ENCODE data around the gene LSM3.

DNA sequence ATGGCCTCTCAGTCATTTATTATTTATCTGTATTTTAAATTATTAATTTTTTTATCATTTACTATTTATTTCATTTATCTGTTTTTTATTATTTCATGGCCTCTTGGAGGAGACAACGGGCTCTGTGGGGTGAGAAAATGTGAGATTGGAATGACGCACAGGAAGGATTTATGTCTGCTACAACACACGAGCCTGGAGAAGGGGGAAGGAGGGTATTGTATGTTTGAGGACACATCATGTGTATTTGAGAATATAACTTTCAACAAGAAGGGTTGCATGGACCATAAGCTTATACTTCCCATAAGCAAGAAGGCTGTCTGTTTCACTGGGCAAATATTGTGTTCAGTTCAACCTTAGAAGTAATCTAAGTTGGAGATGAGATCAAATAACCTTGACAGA is 31.7 kb downstream of the LSM3 start:
- TF ChIP-seq CTCF (IDR thresholded peaks at IDR 0.05) (no peak), ZFX (IDR thresholded peaks at IDR 0.05; ENCODE audit: borderline replicate concordance) (no peak)

All from 22Rv1 (cell line).